ENCODE measurements around the gene NCCRP1.

DNA sequence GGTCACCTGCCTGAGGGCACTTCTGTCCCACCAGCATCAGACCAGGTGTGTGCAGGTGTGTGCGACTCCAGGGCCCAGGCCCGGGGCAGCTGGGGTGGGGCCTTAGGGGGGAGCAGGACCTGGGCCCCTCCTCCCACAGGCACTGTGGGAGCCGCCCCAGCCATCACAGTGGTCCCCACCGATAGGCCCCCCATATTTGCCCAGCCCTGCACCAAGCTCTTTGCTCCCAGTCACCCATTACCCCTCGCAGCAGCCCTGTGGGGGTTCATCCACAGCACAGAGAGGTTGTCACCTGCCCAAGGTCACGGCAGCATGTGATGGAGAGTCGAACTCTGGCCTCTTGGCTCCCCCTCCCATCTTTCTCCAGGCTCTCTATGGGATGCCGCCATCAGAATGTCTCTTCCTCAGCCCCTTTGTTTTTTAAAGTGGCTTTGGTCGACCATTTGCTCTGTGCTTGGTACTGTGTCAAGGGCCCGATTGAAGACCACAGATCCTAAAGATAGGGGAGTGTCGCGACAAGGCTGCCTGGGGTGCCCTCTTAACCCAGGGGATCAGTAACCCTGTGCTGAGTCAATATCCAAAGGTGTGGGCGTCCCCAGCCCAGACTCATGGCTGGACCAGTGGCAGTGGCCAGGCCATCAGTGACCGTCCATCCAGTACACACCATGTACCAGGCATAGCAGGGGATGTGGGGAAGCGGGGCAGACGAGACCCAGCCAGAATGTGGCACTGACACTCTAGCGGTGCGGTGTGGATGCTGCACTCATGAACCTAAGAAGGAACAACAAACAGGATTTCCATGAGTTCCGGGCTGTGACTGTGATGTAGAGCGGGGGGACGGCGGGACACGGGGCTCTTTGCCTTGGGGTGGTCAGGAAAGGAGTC, 28.3 kb upstream of the NCCRP1 start:
- no peak for TF ChIP-seq EP300 (IDR thresholded peaks at IDR 0.05; ENCODE audit: borderline replicate concordance)
- TF ChIP-seq, protein P1, sequence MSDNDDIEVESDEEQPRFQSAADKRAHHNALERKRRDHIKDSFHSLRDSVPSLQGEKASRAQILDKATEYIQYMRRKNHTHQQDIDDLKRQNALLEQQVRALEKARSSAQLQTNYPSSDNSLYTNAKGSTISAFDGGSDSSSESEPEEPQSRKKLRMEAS (IDR thresholded peaks at IDR 0.05) = no peak
- no peak for TF ChIP-seq YY1 (IDR thresholded peaks at IDR 0.05; ENCODE audit: low read depth)
- TF ChIP-seq FOXM1 (IDR thresholded peaks at IDR 0.05; ENCODE audit: borderline replicate concordance, low read depth) = no peak
